GM18517 (cell line): ENCODE data around the gene ANKH.
"Not testable (repeated sequence)": the region's sequence is repeated elsewhere in the genome, so short reads cannot be mapped to it uniquely, and the experiment has no call there.

ENCODE experiments used
- ATAC-seq: cut with Tn5 transposase; IDR thresholded peaks from one replicate; pipeline ENCODE4 v1.9.1; 2021; ENCODE audit warnings: mild to moderate bottlenecking, moderate library complexity; ENCODE audit not compliant: unreplicated experiment

ANKH gene

DNA sequence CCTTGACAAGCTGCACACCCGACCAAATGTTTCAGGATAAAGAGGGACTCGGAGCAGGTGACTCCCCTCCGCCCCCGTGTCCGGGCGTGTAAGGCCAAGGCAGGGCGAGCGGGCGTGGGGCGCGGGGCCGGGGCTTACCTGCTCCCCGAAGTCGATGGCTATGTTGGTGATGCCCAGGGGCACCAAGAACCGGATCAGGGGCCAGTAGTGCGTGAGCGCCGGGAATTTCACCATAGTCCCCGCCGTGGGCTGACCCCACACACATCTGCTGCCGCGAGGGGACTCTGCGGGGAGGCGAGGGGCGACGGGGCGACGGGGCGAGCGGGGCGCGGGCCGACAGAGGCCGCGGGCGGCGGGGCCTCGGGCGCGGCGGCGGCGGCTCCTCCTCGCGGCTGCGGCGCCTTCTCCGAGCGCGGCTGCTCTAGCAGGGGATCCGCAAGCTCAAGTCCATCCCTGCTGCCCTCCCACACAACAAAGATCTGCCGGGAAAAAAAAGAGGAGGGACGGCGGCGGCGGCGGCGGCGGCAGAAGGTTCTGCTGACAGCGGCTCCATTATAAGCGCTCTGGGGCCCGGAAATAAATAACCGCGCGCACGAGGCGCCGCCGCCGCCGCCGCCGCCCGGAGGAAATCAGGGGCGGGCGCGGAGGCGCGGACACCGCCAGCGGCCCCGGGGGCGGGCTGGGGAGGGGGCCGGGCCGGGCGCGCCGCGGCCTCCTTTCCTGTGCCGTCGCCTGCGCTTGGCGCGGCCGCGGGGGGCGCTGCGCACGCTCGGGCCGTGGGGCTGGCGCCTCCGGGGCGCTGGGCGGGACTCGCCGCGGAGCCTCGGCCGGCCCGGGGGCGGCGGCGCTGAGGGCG, at the start of gene ANKH:
ANKH (minus strand) TSS at position 565 of the 856 bp plus-strand sequence; CDS start at position 234, 331 bp downstream.
- peak; percentile 67 for ATAC-seq

DNA sequence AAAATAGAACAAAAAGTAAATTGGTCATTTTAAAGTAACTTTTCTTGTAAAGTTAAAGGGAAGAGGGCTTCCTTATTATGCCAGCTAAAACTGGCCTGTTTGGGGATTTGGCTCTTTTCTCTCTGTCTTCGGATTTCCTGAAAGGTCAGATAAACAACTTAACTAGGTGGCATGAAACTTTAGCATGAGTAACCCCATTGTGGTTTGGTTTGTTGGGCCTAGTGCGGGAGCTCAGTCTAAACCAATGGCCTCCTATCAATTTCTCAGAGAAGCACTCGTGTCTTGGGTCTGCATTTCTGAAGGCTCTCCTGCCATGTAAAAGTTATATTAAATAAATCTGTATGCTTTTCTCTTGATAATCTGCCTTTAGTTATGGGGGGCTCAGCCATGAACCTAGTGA, 48.5 kb upstream of the ANKH start:
- ATAC-seq, result no peak

GRCh38 chr5:14919106-14919505, 47.5 kb upstream of the ANKH start:
- not testable (repeated sequence) for ATAC-seq

DNA sequence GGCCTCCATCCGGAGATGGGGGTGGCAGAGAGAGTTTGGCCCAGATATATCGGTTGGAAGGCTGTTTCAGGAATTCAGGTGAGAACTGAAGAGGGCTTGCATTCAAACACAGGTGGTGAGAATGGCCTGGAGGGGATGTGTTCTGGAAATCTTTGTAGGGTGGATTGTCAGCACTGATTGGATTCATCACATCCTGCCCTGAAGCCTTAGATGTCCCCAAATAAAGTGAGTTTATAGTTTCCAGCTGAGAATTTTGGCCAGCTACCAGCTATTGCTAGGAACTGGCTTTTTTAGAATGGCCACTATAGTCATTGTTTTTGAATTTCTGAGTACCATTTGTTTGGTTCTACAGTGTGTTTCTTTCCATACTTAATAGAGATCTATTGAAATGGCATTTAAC, 46.1 kb upstream of the ANKH start:
- ATAC-seq, result no peak

GRCh38 chr5:14915291-14915952, 43.8 kb upstream of the ANKH start:
- ATAC-seq, result no peak

DNA sequence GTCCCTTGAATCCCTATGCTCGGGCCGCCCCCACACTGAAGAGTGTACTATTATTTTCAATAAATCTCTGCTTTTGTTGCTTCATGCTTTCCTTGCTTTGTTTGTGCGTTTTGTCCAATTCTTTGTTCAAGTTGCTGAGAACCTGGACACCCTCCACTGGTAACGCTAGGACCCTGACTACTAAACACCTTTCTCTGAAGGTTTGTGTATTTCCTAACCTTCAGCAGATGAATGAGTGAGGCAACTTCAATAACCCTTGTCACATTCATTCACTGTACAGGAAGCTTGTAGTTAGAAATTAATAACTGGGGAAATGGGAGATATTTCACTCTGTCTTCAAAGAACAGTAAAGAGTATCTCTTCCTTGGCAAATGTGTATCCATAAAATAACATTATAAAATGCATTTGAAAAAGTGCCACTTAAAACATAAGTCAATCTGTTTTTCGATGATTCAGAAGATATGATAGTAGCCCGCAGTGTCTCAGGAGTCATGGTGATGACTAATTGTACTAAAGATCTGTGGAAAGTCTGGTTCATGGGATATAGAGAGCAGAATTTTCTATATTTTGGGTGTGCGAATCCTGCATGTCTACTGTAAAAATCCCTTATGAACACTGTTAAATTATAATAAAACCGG, 43.2 kb upstream of the ANKH start:
- ATAC-seq, result no peak

- no peak for ATAC-seq
Observed at GRCh38 chr5:14914193-14914592, 42.6 kb upstream of the ANKH start.

GRCh38 chr5:14913096-14913495, 41.5 kb upstream of the ANKH start:
- ATAC-seq, result no peak

GRCh38 chr5:14912206-14912605, 40.6 kb upstream of the ANKH start:
- ATAC-seq, result no peak

DNA sequence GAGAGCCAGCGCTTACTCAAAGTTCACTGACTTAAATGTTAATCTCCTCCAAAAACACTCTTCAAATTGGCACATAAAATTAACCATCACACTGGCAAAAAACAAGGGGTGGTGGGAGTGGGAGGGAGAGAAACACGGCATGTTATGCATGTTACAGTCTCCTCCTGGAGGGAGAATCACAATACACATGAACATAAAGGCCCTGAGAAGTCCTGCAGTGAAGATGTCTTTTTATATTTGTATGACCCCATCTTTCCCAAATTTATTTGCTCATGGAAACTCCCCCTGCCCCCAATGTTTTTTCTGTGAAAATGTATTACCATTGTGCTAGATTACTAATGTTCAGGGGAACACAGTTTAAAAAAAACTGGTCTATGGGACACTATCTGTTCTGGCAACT, 37.8 kb upstream of the ANKH start:
- no peak for ATAC-seq

DNA sequence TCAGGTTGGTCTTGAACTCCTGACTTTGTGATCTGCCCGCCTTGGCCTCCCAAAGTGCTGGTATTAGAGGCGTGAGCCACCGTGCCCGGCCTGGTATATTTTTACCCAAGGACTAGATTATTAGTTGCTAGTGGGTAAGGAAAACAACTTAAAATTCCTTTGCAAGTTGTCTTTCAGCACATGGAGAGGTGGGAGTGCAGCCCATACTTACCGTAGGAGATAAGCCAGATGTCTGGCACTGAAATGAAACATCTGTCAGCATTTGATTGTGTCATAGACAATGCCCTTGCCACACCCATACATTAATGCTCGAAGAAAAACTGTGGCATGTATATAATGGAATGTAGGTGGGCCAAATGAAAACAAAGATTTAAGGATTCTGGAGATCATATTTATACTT, 36.6 kb upstream of the ANKH start:
- no peak for ATAC-seq

- no peak for ATAC-seq
Observed at GRCh38 chr5:14906628-14907027, 35.0 kb upstream of the ANKH start.

GRCh38 chr5:14902826-14903560, 31.4 kb upstream of the ANKH start:
- ATAC-seq, result no peak

DNA sequence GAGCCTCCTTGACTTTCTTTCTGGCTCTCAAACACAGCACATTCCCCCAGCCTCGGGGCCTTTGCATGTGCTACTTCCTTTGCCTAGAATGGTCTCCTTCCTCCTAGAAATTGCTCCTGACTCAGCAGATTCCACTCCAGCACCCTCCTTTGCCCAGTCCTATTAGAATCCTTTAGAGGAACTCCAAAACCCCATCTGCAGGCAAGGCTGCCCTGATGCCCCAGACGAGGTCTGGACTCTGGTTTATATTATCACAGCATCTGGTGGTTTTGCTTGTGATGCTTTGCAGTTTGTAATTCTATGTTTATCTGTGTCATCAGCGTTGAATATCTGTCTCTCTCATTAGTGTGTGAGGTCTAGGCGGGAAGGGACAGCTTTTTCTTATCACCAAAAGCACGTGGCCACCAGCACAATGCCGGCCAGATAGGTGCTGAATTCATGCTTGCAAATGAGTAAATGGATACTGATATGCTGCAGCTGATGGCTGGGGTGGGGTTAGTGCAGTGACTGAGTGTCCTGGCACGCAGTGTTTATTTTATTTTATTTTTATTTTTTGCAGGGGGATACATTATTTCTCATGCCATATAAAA, 30.0 kb upstream of the ANKH start:
- ATAC-seq, result no peak

DNA sequence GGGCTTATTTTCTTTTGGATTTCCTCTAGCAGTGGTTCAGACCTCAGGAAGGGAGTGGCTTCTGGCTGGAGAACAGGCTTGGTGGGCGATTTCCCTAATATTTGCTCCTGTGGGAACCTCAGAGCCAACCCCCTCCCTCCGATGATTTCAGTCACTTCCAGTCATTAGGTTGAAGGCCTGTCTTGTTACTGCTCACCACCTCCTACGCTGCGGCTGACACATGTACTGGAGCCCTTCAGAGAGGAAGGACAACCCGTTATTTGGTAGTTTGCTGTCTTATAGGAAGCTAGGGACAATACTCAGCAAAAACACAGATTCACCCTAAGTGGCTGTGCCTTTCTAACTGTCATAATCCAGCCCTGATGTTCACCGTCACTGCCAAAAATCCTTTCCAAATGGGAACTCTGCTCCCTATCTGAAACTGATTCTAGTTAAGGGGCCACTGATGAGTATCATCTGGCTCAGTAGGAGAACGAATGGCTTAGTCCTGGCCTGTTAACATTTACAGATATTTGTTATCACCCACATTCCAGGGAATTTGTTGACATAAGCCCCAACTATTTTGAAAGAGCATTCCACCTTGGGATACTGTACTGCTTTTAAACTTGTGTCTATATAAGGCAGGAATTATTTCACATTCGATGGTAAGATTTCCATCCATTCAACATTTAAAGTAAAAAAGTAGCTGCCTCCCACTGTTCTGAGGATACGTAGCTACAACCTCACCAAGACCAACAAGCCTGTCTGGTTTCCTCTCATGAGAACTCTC, 29.3 kb upstream of the ANKH start:
- no peak for ATAC-seq

DNA sequence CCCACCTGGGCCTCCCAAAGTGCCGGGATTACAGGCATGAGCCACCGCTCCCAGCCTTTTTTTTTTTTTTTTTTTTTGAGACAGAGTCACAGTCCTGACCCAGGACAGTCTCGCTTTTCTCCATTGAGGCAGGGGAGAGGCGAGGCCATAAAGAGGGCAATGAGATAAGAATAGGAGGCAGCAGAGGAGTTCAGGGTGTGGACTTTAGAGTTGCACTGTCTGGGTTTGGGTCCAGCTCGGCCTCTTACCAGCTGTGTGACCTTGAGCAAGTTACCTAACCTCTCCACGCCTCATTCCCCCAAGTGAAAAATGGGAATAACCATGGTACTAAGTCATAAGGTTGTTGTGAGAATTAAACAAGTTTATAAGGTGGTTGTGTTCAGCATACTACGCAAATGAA, 24.6 kb upstream of the ANKH start:
- no peak for ATAC-seq

GRCh38 chr5:14895301-14895700, 23.7 kb upstream of the ANKH start:
- no peak for ATAC-seq

GRCh38 chr5:14894748-14895147, 23.2 kb upstream of the ANKH start:
- no peak for ATAC-seq

DNA sequence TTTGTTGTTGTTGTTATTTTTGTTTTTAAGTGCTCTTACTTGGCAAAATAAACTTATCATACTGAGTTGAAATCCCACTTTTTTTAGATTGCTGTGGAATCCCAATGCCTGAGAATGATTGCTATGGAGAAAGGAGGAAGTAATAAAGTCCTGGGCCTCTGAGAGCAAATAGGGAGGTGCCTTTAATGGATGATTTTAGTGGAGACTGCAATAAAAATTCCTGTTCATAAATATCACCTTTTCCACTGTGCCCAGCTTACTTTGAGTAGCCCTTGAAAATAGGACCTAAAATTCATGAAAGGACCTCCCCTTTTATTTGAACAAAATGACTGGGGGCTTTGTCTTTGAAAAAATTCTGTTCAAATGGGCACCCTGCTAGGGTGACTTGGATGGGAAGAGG, 21.8 kb upstream of the ANKH start:
- ATAC-seq, result no peak

DNA sequence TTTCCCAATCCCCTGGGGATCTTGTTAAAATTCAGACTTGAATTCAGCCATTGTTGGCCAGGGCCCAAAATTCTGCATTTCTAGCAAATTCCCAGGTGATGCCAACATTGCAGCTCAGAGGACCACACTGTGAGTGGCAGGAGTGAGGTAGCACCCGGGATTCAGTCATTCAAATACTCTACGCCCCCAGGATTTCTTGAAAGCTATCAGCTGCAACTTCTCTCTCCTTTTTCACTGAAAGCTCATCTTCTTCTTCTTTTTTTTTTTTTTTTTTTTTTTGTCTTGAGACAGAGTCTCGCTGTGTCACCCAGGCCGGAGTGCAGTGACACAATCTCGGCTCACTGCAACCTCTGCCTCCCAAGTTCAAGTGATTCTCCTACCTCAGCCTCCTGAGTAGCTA, 19.3 kb upstream of the ANKH start:
- no peak for ATAC-seq
